Measurements from ENCODE around the gene SUMO3. TPM values are rescaled to one million over a fixed set of nuclear protein-coding genes. Genes with fewer than 3 reads are reported as not detected.
A peak's percentile ranks its signal among the peaks of the same experiment; 100 is the strongest.

Gene SUMO3
- total RNA-seq, 6 donors from 2014 or later, result 46.1 to 97.6 (median 73.2) TPM

- no peak for TF ChIP-seq POLR2AphosphoS5 (IDR thresholded peaks at IDR 0.05)
- no peak for TF ChIP-seq EP300 (IDR thresholded peaks at IDR 0.05)
- TF ChIP-seq, protein P1, sequence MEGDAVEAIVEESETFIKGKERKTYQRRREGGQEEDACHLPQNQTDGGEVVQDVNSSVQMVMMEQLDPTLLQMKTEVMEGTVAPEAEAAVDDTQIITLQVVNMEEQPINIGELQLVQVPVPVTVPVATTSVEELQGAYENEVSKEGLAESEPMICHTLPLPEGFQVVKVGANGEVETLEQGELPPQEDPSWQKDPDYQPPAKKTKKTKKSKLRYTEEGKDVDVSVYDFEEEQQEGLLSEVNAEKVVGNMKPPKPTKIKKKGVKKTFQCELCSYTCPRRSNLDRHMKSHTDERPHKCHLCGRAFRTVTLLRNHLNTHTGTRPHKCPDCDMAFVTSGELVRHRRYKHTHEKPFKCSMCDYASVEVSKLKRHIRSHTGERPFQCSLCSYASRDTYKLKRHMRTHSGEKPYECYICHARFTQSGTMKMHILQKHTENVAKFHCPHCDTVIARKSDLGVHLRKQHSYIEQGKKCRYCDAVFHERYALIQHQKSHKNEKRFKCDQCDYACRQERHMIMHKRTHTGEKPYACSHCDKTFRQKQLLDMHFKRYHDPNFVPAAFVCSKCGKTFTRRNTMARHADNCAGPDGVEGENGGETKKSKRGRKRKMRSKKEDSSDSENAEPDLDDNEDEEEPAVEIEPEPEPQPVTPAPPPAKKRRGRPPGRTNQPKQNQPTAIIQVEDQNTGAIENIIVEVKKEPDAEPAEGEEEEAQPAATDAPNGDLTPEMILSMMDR (IDR thresholded peaks at IDR 0.05), result no peak
- TF ChIP-seq POLR2A (IDR thresholded peaks at IDR 0.05), result no peak
- Histone ChIP-seq H3K27me3 (no peaks in the 10 kb centered on the region), H3K27ac (no peak overlapping the region), H3K9me3 (no peaks in the 10 kb centered on the region), H3K4me3 (no peak overlapping the region), H3K4me1 (peaks cover 31 to 39% (median 33%) of the 10 kb centered on the region in 4 donors), H3K36me3 (peaks cover 0 to 3% (median 0%) of the 10 kb centered on the region in 4 donors)
- 96 to 98% methylated on average over 2 of the region's 2 CpGs for WGBS, 2 donors
- ATAC-seq (ENCODE audit: low FRiP score in 2 of 2) (no peak), DNase-seq (no peak)
Observed at GRCh38 chr21:44797775-44798174, 20.1 kb downstream of the SUMO3 start.

- H3K4me1 ChIP-seq, result peaks cover 19 to 30% (median 24%) of the 10 kb centered on the region in 4 donors
- WGBS, 2 donors, result 93 to 94% methylated on average over 11 of the region's 11 CpGs
- no peak for ATAC-seq (ENCODE audit: low FRiP score in 2 of 2)
Observed at GRCh38 chr21:44795342-44795741, 22.5 kb downstream of the SUMO3 start.

GRCh38 chr21:44793592-44794374 lies 24.1 kb downstream of the SUMO3 start:
- ATAC-seq (ENCODE audit: low FRiP score in 2 of 2) (no peak), DNase-seq (no peak)
- H3K9me3 ChIP-seq, result no peaks in the 10 kb centered on the region
- peaks cover 0 to 10% (median 2%) of the 10 kb centered on the region in 4 donors for H3K36me3 ChIP-seq
- WGBS, 2 donors, result 24 to 28% methylated on average over 4 of the region's 4 CpGs
- no peak overlapping the region for H3K4me3 ChIP-seq
- TF ChIP-seq, protein P1 (IDR thresholded peaks at IDR 0.05), result peak in 1 of 6 experiments; percentile 21
- TF ChIP-seq POLR2AphosphoS5 (IDR thresholded peaks at IDR 0.05), result no peak
- no peaks in the 10 kb centered on the region for H3K27me3 ChIP-seq
- H3K4me1 ChIP-seq, result peaks cover 7 to 16% (median 11%) of the 10 kb centered on the region in 4 donors
- H3K27ac ChIP-seq, result no peak overlapping the region

More at GRCh38 chr21:44795342-44795741, 22.5 kb downstream of the SUMO3 start:
- Histone ChIP-seq H3K27ac (no peak overlapping the region), H3K4me3 (no peak overlapping the region), H3K27me3 (no peaks in the 10 kb centered on the region), H3K36me3 (peaks cover 0 to 8% (median 2%) of the 10 kb centered on the region in 4 donors), H3K9me3 (no peaks in the 10 kb centered on the region)
- no peak for DNase-seq
- TF ChIP-seq EP300 (IDR thresholded peaks at IDR 0.05) (no peak), POLR2AphosphoS5 (IDR thresholded peaks at IDR 0.05) (no peak), POLR2A (IDR thresholded peaks at IDR 0.05) (no peak)
- TF ChIP-seq, protein P1 (IDR thresholded peaks at IDR 0.05), result no peak

- 22 to 23% methylated on average over 10 of the region's 10 CpGs for WGBS, 2 donors
- peak in 1 of 2 donors; percentile 73 for DNase-seq
- ATAC-seq (ENCODE audit: low FRiP score in 2 of 2), result peak; percentile 93
- Histone ChIP-seq H3K27ac (no peak overlapping the region), H3K27me3 (no peaks in the 10 kb centered on the region), H3K4me3 (no peak overlapping the region), H3K9me3 (no peaks in the 10 kb centered on the region), H3K36me3 (peaks cover 0 to 10% (median 2%) of the 10 kb centered on the region in 4 donors), H3K4me1 (peaks cover 7 to 14% (median 10%) of the 10 kb centered on the region in 4 donors)
- TF ChIP-seq POLR2AphosphoS5 (IDR thresholded peaks at IDR 0.05) (no peak), EP300 (IDR thresholded peaks at IDR 0.05) (peak in 1 of 4 donors; percentile 18), POLR2A (IDR thresholded peaks at IDR 0.05) (no peak)
- TF ChIP-seq, protein P1 (IDR thresholded peaks at IDR 0.05), result peak; percentile 54 to 75 (median 71)
Observed at GRCh38 chr21:44792702-44793591, 24.9 kb downstream of the SUMO3 start.
